H7 (cell line): ENCODE measurements around the gene PITX2. TPM values are rescaled to one million over a fixed set of nuclear protein-coding genes. Genes with fewer than 3 reads are reported as not detected.
A peak's percentile ranks its signal among the peaks of the same experiment; 100 is the strongest.

Source experiments
- DNase-seq: peaks from one replicate; pipeline ENCODE4 v3.0.0; 2012
- H3K27me3 ChIP-seq: 2 replicates; pipeline ENCODE4 v1.6.0; 2011; ENCODE audit warnings: mild to moderate bottlenecking, low read length; ENCODE audit not compliant: control insufficient read depth, insufficient read depth
- H3K36me3 ChIP-seq: replicated peaks from 2 replicates; pipeline ENCODE4 v1.5.1; 2011; ENCODE audit warnings: low read length; ENCODE audit not compliant: control insufficient read depth, insufficient read depth
- H3K4me3 ChIP-seq: 2 replicates; pipeline ENCODE4 v1.5.1; 2011; ENCODE audit warnings: low read depth, mild to moderate bottlenecking, control low read depth, low read length, moderate library complexity; ENCODE audit not compliant: insufficient read depth
- total RNA-seq: library from RNA; depleted of rRNA; stranded (reverse); fragments of >200 nt; shearing (Covaris generic); gene quantifications from 2 replicates; pipeline ENCODE4 v1.2.3, GENCODE V29; 2014

PITX2 gene
- total RNA-seq, 1 experiment from 2014 or later: 92.3 TPM

GRCh38 chr4:110640576-110640975, 17.7 kb upstream of the PITX2 start:
- H3K27me3 ChIP-seq: peaks cover 57% of the 10 kb centered on the region
- no peaks in the 10 kb centered on the region for H3K36me3 ChIP-seq
- H3K4me3 ChIP-seq: no peak overlapping the region
- no peak for DNase-seq

GRCh38 chr4:110639207-110640090, 16.6 kb upstream of the PITX2 start:
- peak; percentile 70 for DNase-seq
- H3K36me3 ChIP-seq: no peaks in the 10 kb centered on the region
- peaks cover 68% of the 10 kb centered on the region for H3K27me3 ChIP-seq
- H3K4me3 ChIP-seq: peak overlapping the region; percentile 29

- no peak for DNase-seq
- no peaks in the 10 kb centered on the region for H3K36me3 ChIP-seq
- H3K4me3 ChIP-seq: peak overlapping the region; percentile 60
- H3K27me3 ChIP-seq: peaks cover 81% of the 10 kb centered on the region
Observed at GRCh38 chr4:110638089-110638746, 15.3 kb upstream of the PITX2 start.

- H3K4me3 ChIP-seq: peak overlapping the region; percentile 60
- peaks cover 87% of the 10 kb centered on the region for H3K27me3 ChIP-seq
- no peaks in the 10 kb centered on the region for H3K36me3 ChIP-seq
- peak; percentile 84 for DNase-seq
Observed at GRCh38 chr4:110637408-110638088, 14.7 kb upstream of the PITX2 start.

- Histone ChIP-seq H3K4me3 (peak overlapping the region; percentile 60), H3K27me3 (peaks cover 90% of the 10 kb centered on the region), H3K36me3 (no peaks in the 10 kb centered on the region)
- DNase-seq: peak; percentile 88
Observed at GRCh38 chr4:110636680-110637407, 14.0 kb upstream of the PITX2 start.

DNA sequence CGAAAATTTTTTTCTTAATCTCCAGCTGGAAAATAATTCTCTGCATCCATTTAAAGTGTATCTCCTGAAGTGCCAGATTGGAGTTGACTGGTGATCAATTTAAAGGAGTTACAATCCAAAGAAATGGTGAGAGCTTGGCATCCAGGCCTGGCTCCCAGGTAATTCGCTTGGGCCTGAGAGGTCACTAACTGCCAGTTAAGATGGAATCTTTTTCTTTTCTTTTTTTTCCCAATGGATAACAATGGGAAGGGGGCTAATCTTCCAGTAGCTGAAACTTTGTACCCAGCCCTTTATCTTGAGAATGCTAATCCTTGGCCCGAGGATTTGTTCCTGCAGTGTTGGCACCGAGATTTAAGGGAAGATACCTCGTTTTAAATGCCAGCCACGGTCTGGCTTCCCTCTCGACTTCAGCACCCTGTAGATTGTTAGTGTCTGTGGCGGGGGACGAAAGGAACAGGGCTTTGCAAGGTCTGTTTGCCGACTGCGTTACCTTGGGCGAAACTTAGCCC, 13.3 kb upstream of the PITX2 start:
- no peaks in the 10 kb centered on the region for H3K36me3 ChIP-seq
- H3K4me3 ChIP-seq: peak overlapping the region; percentile 60
- H3K27me3 ChIP-seq: peaks cover 92% of the 10 kb centered on the region
- peak; percentile 68 for DNase-seq

- DNase-seq: no peak
- Histone ChIP-seq H3K27me3 (peaks cover 91% of the 10 kb centered on the region), H3K4me3 (no peak overlapping the region), H3K36me3 (no peaks in the 10 kb centered on the region)
Observed at GRCh38 chr4:110635163-110635865, 12.4 kb upstream of the PITX2 start.

GRCh38 chr4:110634350-110635162, 11.7 kb upstream of the PITX2 start:
- DNase-seq: no peak
- H3K36me3 ChIP-seq: no peaks in the 10 kb centered on the region
- peaks cover 91% of the 10 kb centered on the region for H3K27me3 ChIP-seq
- peak overlapping the region; percentile 21 for H3K4me3 ChIP-seq

DNA sequence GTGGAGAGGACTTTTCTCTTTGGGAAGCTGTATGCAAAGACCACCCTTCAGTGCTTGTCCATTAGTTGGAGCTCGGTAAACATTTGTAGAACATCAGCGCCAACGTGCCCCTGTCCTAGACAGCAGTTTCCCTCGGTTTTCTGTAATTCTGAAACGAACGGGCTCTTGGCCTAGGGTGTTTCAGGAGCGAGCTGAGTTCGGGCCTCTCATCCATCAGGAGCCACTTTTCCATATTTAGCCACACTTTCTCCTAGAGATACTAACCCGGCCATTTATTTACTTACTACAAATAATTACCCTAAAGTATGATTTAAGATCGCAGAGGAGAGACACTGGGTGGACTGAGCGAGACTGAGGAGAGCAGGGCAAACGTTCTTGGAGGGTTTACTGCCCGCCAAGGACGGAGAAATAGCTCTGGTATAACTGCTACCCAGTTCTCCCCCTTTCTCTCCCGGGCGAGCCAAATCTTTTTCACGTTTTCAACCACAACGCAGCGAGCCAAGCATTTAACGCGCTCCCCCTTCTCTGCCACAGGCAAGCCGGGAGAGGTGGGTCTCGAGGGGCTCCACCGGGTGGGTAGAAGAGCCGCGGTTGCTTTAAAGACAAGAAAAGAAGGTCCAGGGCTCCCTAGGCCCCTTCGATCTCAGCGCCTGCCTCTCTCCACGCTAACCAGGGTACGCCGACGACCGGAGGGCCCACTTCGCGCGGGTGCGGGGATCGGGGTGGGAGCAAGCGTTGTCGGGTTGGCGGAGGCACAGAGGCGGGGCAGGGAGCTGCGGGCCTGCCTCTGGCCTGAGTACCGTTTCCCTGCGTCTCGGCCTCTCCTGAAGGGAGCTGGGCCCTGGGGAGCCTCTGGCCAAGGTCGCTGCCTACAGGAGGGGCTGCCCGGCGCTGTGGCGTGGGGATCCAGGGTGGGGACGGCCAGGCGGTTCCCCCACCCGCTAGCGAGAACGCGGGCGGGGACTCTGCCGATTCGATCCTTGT, 10.8 kb upstream of the PITX2 start:
- Histone ChIP-seq H3K36me3 (no peaks in the 10 kb centered on the region), H3K4me3 (peak overlapping the region; percentile 21), H3K27me3 (peaks cover 91% of the 10 kb centered on the region)
- DNase-seq: peak; percentile 78

DNA sequence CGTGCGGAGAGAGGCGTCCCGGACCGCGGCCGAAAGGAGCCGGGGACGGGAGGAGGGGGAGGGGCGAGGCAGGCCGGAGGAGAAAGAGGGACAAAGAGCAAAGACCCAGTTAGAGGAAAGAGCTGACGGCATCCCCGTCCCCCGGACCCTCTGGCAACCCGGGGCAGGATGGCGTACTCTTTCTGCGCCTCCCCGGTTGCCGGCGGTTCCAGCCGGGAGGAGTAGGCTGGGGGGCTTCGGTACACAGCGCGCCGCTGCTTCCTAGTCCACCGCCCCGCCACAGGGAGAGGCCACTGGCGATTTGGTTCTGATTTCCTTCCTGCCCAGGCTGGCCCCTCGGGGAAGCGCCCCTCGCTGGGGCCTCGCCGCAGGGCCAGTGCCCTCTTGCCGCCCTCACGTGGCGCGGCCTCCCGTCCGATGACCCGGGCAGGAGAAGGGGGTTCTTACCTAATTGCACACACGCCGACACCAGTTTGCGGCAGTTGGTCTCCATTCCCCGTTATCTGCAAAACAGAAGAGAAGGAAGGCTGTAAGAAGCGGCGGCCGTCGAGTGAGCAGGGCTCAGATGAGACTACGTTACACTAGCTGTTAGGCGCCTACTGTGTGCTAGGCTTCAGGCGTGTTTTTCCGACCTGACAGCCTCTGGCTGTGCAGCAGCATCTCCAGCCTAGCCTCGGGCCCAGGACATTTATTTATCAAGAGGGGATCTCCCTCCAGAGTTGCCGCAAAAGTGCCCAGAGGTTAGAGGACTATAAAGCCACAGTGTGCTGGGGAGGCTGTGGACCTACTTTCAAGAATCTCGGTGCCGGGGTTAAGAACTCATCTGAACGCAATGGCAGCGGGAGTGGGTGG, 9.9 kb upstream of the PITX2 start:
- H3K4me3 ChIP-seq: peak overlapping the region; percentile 52
- peak; percentile 90 for DNase-seq
- peaks cover 91% of the 10 kb centered on the region for H3K27me3 ChIP-seq

DNA sequence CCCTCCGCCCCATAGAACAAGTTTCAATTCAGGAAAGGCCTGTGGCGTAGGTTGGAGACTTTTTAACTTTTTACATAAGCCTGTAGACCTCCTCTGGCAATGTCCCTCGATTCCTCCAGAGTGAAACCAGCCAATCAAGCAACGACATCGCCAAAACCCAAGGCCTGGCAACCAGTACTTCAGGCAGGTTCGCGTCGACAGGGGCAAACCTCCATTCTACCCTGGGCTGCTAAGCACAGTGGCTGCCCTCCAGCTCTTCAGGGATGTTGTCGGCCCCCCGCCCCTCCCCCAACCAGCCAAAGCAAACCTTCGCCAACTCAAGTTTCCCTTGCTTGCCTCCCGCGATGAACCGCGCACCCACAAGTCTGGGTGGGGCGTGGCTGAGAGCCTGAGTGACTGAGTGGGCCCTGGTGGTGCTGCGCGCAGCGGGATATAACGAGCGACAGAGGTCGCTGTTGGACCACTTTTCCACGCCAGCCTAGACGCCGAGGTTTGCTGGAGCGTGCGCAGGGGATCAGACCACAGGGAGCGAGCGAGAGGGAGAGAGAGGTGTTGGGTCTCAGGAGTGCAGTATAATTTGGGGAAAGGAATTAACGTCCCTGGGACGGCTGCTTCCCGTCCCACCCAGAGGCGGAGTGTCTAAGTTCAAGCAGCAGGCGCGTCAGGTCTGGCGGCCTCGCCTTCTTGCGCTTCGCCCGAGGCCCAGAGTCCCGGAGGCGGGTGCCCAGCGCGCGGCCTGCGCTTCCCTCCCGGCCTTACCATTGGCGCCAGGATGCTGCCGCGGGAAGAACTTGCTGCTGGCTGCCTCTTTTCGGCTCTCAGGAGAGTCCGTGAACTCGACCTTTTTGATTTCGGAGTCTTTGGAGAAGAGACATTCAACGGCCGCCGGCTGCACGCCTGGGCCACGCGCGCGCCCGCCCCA, 9.0 kb upstream of the PITX2 start:
- peaks cover 94% of the 10 kb centered on the region for H3K27me3 ChIP-seq
- H3K4me3 ChIP-seq: peak overlapping the region; percentile 52

More for the DNA sequence above, 9.9 kb upstream of the PITX2 start:
- no peaks in the 10 kb centered on the region for H3K36me3 ChIP-seq

More for the DNA sequence above, 9.0 kb upstream of the PITX2 start:
- peak; percentile 92 for DNase-seq
- H3K36me3 ChIP-seq: no peaks in the 10 kb centered on the region
